OCI-LY3 (cell line): Measurements from ENCODE around the gene TIGIT.

Source experiments
- CTCF ChIP-seq: fragments of 200-600, 300-600 bp; sonication (generic); IDR thresholded peaks from 2 replicates; pipeline ENCODE4 v1.5.1; 2014; ENCODE audit warnings: antibody characterized with exemption, low read length, low read depth
- EZH2phosphoT487 ChIP-seq: fragments of 200-600 bp; shearing (Covaris generic); IDR thresholded peaks from 2 replicates; pipeline ENCODE4 v1.6.1; 2018; ENCODE audit warnings: antibody characterized with exemption, mixed run types, low read depth

GRCh38 chr3:114314282-114314681, 20.5 kb downstream of the TIGIT start:
- TF ChIP-seq CTCF, result no peak
- TF ChIP-seq EZH2phosphoT487, result no peak
